ENCODE measurements around the gene NUAK1.
"Not testable (repeated sequence)": the region's sequence is repeated elsewhere in the genome, so short reads cannot be mapped to it uniquely, and the experiment has no call there.

NUAK1 gene

DNA sequence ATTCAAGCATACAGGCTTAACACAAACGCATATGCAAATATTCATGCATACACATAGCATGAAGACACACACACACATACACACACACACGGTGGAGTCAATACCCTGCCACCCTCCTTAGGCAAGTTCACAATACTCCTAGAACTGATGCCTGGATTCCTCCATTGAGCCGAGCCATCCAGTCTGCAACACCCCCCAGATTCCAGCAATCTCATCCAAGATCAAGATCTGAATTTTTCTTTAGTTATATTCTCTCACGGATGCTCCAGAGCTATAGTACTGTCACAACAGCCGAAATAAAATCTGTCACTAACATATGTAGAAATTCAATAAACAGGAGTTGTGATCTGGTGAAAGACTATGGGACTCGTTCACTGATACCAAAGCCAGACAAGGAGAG, 110.8 kb downstream of the NUAK1 start:
- DNase-seq = no peak

- no peak for DNase-seq
Observed at GRCh38 chr12:106027286-106027685, 111.5 kb downstream of the NUAK1 start.

GRCh38 chr12:106025129-106025528, 113.6 kb downstream of the NUAK1 start:
- DNase-seq = no peak

GRCh38 chr12:106023039-106023438, 115.7 kb downstream of the NUAK1 start:
- no peak for DNase-seq

DNA sequence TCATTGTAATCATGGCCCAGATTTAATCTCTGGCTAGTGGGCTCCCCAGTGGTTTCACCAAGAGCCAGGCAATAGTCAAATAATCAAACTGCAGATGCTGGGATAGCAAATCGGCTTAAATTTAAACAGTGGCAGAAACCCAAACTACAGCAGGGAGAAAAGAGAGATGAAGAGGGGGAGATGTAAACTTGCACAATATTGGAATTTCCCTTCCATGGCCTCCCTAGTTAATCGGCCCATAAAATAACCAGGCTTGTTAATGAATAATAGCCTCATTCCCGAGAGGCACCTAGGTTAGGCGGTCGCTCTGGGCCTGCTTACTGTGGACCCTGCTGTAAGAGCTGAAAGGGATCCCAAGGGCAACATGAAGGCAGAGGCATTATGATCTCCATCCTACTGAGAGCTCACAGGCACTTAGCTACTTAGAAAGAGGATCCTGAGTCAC, 116.2 kb downstream of the NUAK1 start:
- no peak for DNase-seq

- no peak for DNase-seq
Observed at GRCh38 chr12:106021516-106021915, 117.2 kb downstream of the NUAK1 start.

GRCh38 chr12:106020736-106021135, 118.0 kb downstream of the NUAK1 start:
- no peak for DNase-seq

GRCh38 chr12:106019144-106019543, 119.6 kb downstream of the NUAK1 start:
- no peak for DNase-seq

DNA sequence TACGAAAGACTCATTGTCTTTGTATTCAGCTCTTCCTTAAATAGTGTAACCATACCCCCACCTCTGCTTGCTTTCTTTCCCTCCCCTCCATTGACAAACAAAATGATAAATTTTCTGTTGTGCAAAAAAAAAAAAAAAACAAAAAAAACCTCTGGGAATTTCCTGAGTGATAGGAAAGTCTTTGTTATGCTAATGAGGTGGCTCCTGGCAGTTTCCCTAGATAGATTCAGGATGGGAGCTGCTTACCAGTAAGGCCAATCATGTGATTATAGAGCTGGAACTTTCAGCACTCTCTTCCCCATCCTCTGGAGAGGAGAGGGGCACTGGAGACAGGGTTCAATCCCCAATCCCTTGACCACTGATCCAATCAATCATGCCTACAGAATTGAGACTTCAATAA, 120.5 kb downstream of the NUAK1 start:
- no peak for DNase-seq

GRCh38 chr12:106016601-106017278, 122.0 kb downstream of the NUAK1 start:
- DNase-seq = not testable (repeated sequence)

- no peak for DNase-seq
Observed at GRCh38 chr12:106015646-106016045, 123.1 kb downstream of the NUAK1 start.

- DNase-seq = no peak
Observed at GRCh38 chr12:106013941-106014340, 124.8 kb downstream of the NUAK1 start.

Measured in effector CD8-positive, alpha-beta T cell (primary cell).